Left ventricle myocardium inferior (tissue), 1 donor: ENCODE measurements around the gene HSPA1B. TPM values are rescaled to one million over a fixed set of nuclear protein-coding genes. Genes with fewer than 3 reads are reported as not detected.
"Not testable (repeated sequence)": the region's sequence is repeated elsewhere in the genome, so short reads cannot be mapped to it uniquely, and the experiment has no call there.

Source experiments
- DNase-seq: peaks from one replicate; pipeline ENCODE4 v3.0.0-alpha.2; 2020
- H3K27ac ChIP-seq: fragments of 200-600 bp; replicated peaks from 2 replicates; pipeline ENCODE4 v1.8.0; 2021
- H3K27me3 ChIP-seq: fragments of 200-600 bp; 2 replicates; pipeline ENCODE4 v1.8.0; 2021; ENCODE audit warnings: low read depth
- H3K36me3 ChIP-seq: fragments of 200-600 bp; 2 replicates; pipeline ENCODE4 v1.8.0; 2021
- H3K4me1 ChIP-seq: fragments of 200-600 bp; 2 replicates; pipeline ENCODE4 v1.8.0; 2021
- H3K4me3 ChIP-seq: fragments of 200-600 bp; 2 replicates; pipeline ENCODE4 v1.8.0; 2021; ENCODE audit warnings: mild to moderate bottlenecking, moderate library complexity
- H3K9me3 ChIP-seq: fragments of 200-600 bp; replicated peaks from 2 replicates; pipeline ENCODE4 v1.8.0; 2021
- intact Hi-C: fragments of 100-400 bp; cut with micrococcal nuclease; formaldehyde crosslinking; loops from one replicate; pipeline ENCODE4 v1.11.0; 2022
- total RNA-seq: library from RNA; stranded (reverse); fragmentation: NEBNext Ultra II Directional; extraction: Animal tissue kit (Norgen Biotek cat#: 25700); gene quantifications from one replicate; pipeline ENCODE4 v1.2.1, GENCODE V29; 2021
- TF ChIP-seq, protein P1 (sequence below): fragments of 200-600 bp; IDR thresholded peaks from 2 replicates; pipeline ENCODE4 v1.8.0; 2021; ENCODE audit warnings: antibody characterized with exemption, mild to moderate bottlenecking, borderline replicate concordance
- donor health status: DM: no; HTN: yes; CAD: no; lungs with severe emphysema.

HSPA1B gene
- total RNA-seq, 1 donor from 2014 or later = 184 TPM

DNA sequence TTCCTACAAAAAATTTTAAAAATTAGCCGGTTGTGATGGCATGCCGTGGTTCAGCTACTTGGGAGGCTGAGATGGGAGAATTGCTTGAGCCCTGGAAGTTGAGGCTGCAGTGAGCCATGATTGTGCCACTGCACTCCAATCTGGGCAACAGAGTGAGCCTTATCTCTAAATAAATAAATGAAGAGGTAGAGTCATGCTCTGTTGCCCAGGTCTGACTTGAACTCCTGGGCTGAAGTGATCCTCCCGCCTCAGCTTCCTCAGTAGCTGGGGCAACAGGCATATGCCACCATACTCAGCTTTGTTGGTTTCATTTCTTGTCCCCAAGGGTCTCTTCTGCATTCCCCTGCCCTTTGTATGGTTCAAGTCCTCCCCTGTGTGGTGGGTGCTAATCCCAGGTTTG lies 17.0 kb downstream of the HSPA1B start:
- Histone ChIP-seq H3K36me3 (peaks cover 21% of the 10 kb centered on the region), H3K4me3 (no peak overlapping the region), H3K9me3 (no peaks in the 10 kb centered on the region), H3K27me3 (no peaks in the 10 kb centered on the region), H3K27ac (no peak overlapping the region), H3K4me1 (no peaks in the 10 kb centered on the region)
- TF ChIP-seq, protein P1, sequence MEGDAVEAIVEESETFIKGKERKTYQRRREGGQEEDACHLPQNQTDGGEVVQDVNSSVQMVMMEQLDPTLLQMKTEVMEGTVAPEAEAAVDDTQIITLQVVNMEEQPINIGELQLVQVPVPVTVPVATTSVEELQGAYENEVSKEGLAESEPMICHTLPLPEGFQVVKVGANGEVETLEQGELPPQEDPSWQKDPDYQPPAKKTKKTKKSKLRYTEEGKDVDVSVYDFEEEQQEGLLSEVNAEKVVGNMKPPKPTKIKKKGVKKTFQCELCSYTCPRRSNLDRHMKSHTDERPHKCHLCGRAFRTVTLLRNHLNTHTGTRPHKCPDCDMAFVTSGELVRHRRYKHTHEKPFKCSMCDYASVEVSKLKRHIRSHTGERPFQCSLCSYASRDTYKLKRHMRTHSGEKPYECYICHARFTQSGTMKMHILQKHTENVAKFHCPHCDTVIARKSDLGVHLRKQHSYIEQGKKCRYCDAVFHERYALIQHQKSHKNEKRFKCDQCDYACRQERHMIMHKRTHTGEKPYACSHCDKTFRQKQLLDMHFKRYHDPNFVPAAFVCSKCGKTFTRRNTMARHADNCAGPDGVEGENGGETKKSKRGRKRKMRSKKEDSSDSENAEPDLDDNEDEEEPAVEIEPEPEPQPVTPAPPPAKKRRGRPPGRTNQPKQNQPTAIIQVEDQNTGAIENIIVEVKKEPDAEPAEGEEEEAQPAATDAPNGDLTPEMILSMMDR = no peak
- no peak for DNase-seq
- intact Hi-C loops = no loop called here

DNA sequence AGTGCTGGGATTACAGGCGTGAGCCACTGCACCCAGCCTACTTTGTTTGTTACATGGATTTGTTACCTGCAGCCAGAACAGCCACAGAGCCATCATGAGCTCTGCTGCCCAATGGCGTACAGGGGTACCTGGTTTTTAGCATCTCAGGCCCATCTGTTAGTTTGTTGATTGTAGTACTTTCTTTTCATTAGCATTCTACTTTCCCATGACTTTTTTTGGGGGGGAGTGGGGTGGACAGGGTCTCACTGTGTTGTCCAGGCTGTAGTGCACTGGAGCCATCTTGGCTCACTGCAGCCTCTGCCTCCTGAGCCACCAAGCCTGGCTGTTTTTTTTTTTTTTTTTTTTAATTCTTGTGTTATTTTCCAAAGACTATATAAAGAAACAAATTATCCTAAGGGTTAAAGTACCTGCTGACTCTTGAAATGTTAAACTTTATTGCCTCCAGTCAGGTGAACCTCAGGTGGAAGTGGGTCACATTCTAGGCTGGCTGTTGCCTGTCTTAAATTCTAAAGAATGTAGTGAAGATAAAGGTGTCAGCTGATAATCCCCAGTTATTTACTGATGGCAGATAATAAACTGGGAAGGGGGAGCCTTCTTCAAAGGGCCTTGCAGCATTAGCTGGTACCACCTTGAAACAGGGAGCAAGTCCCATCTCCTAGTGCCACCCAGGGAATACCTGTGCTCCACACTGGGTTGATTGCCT lies 19.9 kb downstream of the HSPA1B start:
- Histone ChIP-seq H3K4me1 (no peaks in the 10 kb centered on the region), H3K4me3 (no peak overlapping the region), H3K27me3 (no peaks in the 10 kb centered on the region), H3K27ac (no peak overlapping the region), H3K9me3 (no peaks in the 10 kb centered on the region), H3K36me3 (no peaks in the 10 kb centered on the region)
- intact Hi-C loops = no loop called here
- TF ChIP-seq, protein P1 = no peak
- DNase-seq = no peak

DNA sequence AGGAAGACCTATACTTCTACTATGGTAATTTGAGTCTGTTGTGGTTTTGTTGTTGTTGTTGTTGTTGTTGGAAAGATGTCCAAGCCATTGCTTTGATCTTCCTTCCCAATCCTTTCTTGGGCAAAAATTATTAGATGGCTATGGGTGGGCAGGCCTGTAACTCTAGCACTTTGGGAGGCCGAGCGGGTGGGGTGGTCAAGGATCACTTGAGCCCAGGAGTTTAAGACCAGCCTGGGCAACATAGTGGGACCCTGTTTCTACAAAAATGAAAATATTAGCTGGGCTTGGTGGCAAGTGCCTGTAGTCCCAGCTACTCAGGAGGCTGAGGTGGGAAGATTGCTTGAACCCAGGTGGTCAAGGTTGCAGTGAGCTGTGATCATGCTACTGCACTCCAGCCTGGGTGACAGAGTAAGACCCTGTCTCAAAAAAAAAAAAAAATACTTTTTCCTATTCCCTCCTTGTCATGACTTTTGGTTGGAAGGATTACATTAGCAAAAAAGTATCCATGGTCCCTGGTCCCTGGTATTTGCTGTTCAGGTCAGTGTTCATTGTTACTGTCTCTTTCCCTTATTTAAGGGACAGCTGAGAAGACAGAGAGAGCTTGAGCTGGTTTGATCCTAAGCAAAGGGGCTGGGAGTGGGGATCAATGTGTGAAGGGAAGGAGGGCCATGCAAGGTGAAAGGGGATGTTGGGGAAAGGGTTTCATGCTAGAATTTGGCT lies 23.4 kb downstream of the HSPA1B start:
- no peak for DNase-seq

DNA sequence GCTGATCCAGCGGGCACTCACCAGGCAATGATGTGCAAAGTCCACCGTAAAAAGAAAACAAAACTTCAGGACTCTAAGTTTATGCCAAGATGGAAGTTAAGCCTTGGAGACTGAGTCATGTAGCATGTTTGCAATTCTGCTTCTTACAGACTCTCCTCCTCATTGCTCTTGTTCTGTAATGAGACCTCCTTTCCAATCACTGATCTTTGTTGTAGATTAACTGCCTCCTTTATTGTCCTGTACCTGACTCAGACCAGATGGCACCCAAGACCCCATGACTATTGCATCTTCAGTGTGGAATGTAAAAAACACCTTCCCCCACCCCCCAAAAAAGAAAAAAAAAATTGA lies 23.9 kb downstream of the HSPA1B start:
- DNase-seq = no peak
- H3K36me3 ChIP-seq = no peaks in the 10 kb centered on the region
- H3K4me3 ChIP-seq = no peak overlapping the region
- H3K9me3 ChIP-seq = no peaks in the 10 kb centered on the region
- H3K27ac ChIP-seq = no peak overlapping the region
- no peaks in the 10 kb centered on the region for H3K27me3 ChIP-seq
- H3K4me1 ChIP-seq = no peaks in the 10 kb centered on the region
- intact Hi-C loops = no loop called here
- TF ChIP-seq, protein P1 = no peak

More for the DNA sequence above, 23.4 kb downstream of the HSPA1B start:
- H3K27me3 ChIP-seq = no peaks in the 10 kb centered on the region
- no peaks in the 10 kb centered on the region for H3K4me1 ChIP-seq
- no peak overlapping the region for H3K27ac ChIP-seq
- no peaks in the 10 kb centered on the region for H3K9me3 ChIP-seq
- no peak overlapping the region for H3K4me3 ChIP-seq
- intact Hi-C loops = no loop called here
- TF ChIP-seq, protein P1 = no peak
- H3K36me3 ChIP-seq = no peaks in the 10 kb centered on the region

DNA sequence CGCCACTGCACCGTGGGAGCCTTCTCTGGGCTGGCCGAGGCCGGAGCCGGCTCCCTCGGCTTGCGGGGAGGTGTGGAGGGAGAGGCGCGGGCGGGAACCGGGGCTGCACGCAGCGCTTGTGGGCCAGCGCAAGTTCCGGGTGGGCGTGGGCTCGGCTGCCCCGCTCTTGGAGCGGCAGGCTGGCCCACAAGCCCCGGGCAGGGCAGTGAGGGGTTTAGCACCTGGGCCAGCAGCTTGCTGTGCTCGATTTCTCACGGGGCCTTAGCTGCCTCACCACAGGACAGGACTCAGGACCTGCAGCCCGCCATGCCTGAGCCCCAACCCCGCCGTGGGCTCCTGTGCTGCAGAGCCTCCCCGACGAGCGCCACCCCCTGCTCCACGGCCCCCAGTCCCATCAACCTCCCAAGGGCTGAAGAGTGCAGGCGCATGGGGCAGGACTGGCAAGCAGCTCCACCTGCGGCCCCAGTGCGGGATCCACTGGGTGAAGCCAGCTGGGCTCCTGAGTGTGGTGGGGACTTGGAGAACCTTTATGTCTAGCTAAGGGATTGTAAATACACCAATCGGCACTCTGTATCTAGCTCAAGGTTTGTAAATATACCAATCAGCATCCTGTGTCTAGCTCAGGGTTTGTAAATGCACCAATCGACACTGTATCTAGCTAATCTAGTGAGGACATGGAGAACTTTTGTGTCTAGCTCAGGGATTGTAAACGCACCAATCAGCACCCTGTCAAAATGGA lies 24.6 kb downstream of the HSPA1B start:
- intact Hi-C loops, H3K27ac ChIP-seq, DNase-seq, H3K27me3 ChIP-seq, H3K4me3 ChIP-seq, H3K4me1 ChIP-seq, H3K9me3 ChIP-seq, H3K36me3 ChIP-seq: not testable (repeated sequence)

DNA sequence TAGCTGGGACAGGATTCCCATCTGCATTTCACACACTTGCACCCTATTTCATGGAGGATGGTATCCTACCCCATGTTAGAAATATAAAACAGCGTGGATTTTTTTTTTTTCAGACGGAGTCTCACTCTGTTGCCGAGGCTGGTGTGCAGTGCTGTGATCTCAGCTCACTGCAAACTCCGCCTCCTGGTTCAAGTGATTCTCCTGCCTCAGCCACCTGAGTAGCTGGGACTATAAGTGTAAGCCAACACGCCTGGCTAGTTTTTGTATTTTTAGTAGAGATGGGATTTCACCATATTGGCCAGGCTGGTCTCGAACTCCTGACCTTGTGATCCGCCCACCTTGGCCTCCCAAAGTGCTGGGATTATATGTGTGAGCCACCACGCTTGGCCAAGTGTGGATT lies 30.2 kb downstream of the HSPA1B start:
- H3K27me3 ChIP-seq, H3K4me3 ChIP-seq, H3K9me3 ChIP-seq, DNase-seq, H3K27ac ChIP-seq, intact Hi-C loops: not testable (repeated sequence)
- Histone ChIP-seq H3K4me1 (peaks cover 14% of the 10 kb centered on the region), H3K36me3 (peaks cover 33% of the 10 kb centered on the region)
